Liver (tissue), 9 donors: ENCODE measurements around the gene ACRV1. TPM values are rescaled to one million over a fixed set of nuclear protein-coding genes. Genes with fewer than 3 reads are reported as not detected.

ENCODE experiments used
- DNase-seq: peaks from one replicate; pipeline ENCODE4 v3.0.0-alpha.2; 2017; ENCODE audit warnings: low spot score
- H3K27ac ChIP-seq, 2 donors: one replicate each; pipeline ENCODE4 v1.7.0; 2013; ENCODE audit warnings: inconsistent platforms in 2 of 2, low read length in 2 of 2, control low read depth in 1 of 2, low read depth in 1 of 2, mild to moderate bottlenecking in 1 of 2
- H3K27me3 ChIP-seq, 4 donors: one replicate each; pipeline versions ENCODE4 v1.6.1 to v1.7.0; 2013; ENCODE audit warnings: low read length in 3 of 4, inconsistent platforms in 1 of 4, mild to moderate bottlenecking in 1 of 4, moderate library complexity in 1 of 4; ENCODE audit not compliant: control insufficient read depth in 4 of 4, insufficient read depth in 4 of 4
- H3K36me3 ChIP-seq, 4 donors: one replicate each; pipeline versions ENCODE4 v1.6.1 to v1.7.0; 2013; ENCODE audit warnings: low read length in 3 of 4, mild to moderate bottlenecking in 3 of 4, low read depth in 1 of 4, moderate library complexity in 1 of 4; ENCODE audit not compliant: control insufficient read depth in 4 of 4, insufficient read depth in 3 of 4
- H3K4me1 ChIP-seq, 4 donors: one replicate each; pipeline versions ENCODE4 v1.6.1 to v1.7.0; 2013; ENCODE audit warnings: low read length in 3 of 4, mild to moderate bottlenecking in 3 of 4, moderate library complexity in 1 of 4; ENCODE audit not compliant: control insufficient read depth in 4 of 4, insufficient read depth in 4 of 4
- H3K4me3 ChIP-seq, 3 donors: one replicate each; pipeline versions ENCODE4 v1.6.1 to v1.7.0; 2013; ENCODE audit warnings: low read length in 3 of 3, control low read depth in 1 of 3, low read depth in 1 of 3, mild to moderate bottlenecking in 1 of 3
- H3K9ac ChIP-seq, 2 donors: one replicate each; pipeline ENCODE4 v1.7.0; 2013; ENCODE audit warnings: low read length in 2 of 2, mild to moderate bottlenecking in 2 of 2, moderate library complexity in 2 of 2, control low read depth in 1 of 2, low read depth in 1 of 2
- H3K9me3 ChIP-seq, 4 donors: one replicate each; pipeline versions ENCODE4 v1.6.1 to v1.7.0; 2013; ENCODE audit warnings: low read length in 3 of 4; ENCODE audit not compliant: control insufficient read depth in 4 of 4
- EGR1 ChIP-seq, 2 donors: IDR thresholded peaks; 2 replicates each; pipeline ENCODE4 v1.6.1; 2016 to 2018; ENCODE audit warnings: antibody characterized with exemption in 2 of 2, low read depth in 2 of 2
- FOXA1 ChIP-seq: IDR thresholded peaks from 2 replicates; pipeline ENCODE4 v1.6.1; 2016; ENCODE audit warnings: antibody characterized with exemption
- FOXA2 ChIP-seq: IDR thresholded peaks from 2 replicates; pipeline ENCODE4 v1.6.1; 2016; ENCODE audit warnings: antibody characterized with exemption
- GABPA ChIP-seq, 2 donors: IDR thresholded peaks in 1 of 2; conservative IDR thresholded peaks in 1 of 2; 2 replicates each; pipeline ENCODE4 v1.6.1; 2016; ENCODE audit warnings: antibody characterized with exemption in 2 of 2, mild to moderate bottlenecking in 1 of 2, moderate library complexity in 1 of 2
- HNF4A ChIP-seq, 2 donors: conservative IDR thresholded peaks; 2 replicates each; pipeline ENCODE4 v1.6.1; 2016; ENCODE audit warnings: antibody characterized with exemption in 2 of 2, mild to moderate bottlenecking in 2 of 2
- HNF4G ChIP-seq: IDR thresholded peaks from 2 replicates; pipeline ENCODE4 v1.6.1; 2016; ENCODE audit warnings: antibody characterized with exemption
- NR2F2 ChIP-seq: IDR thresholded peaks from 2 replicates; pipeline ENCODE4 v1.6.1; 2016; ENCODE audit warnings: antibody characterized with exemption
- RAD21 ChIP-seq, 2 donors: IDR thresholded peaks; 2 replicates each; pipeline ENCODE4 v1.6.1; 2016; ENCODE audit warnings: antibody characterized with exemption in 2 of 2, mild to moderate bottlenecking in 2 of 2
- RXRA ChIP-seq, 2 donors: IDR thresholded peaks; 2 replicates each; pipeline ENCODE4 v1.6.1; 2017 to 2018; ENCODE audit warnings: antibody characterized with exemption in 2 of 2, mild to moderate bottlenecking in 1 of 2
- SP1 ChIP-seq: IDR thresholded peaks from 2 replicates; pipeline ENCODE4 v1.6.1; 2018; ENCODE audit warnings: antibody characterized with exemption, mild to moderate bottlenecking
- YY1 ChIP-seq: IDR thresholded peaks from 2 replicates; pipeline ENCODE4 v1.6.1; 2016; ENCODE audit warnings: antibody characterized with exemption, mild to moderate bottlenecking
- WGBS: extraction: QIAGEN DNeasy Blood & Tissue Kit; methylation state at CpG from one replicate; pipeline ENCODE4 v1.1.7; 2013; 5-methylcytosine and 5-hydroxymethylcytosine counted together
- polyA plus RNA-seq, 2 donors: library from polyadenylated mRNA; stranded (reverse) in 1 of 2; unstranded in 1 of 2; fragments of 200-250 nt in 1 of 2; fragments of >200 nt in 1 of 2; fragmentation: Nextera tagmentation in 1 of 2; extraction: Ambion mirVana in 1 of 2; gene quantifications; one replicate each; pipeline versions ENCODE4 v1.2.1 to v1.2.3, GENCODE V29; 2013 to 2015
- total RNA-seq, 2 donors: library from RNA; depleted of rRNA; stranded (reverse); fragments of >200 nt; gene quantifications; one replicate each; pipeline ENCODE4 v1.2.3, GENCODE V29; 2014
- TF ChIP-seq, protein P1 (sequence below): IDR thresholded peaks from 2 replicates; pipeline ENCODE4 v1.6.1; 2016; ENCODE audit warnings: antibody characterized with exemption
- TF ChIP-seq, protein P2 (sequence below): IDR thresholded peaks from 2 replicates; pipeline ENCODE4 v1.6.1; 2016; ENCODE audit warnings: antibody characterized with exemption
- TF ChIP-seq, protein P3 (sequence below): IDR thresholded peaks from 2 replicates; pipeline ENCODE4 v1.6.1; 2016; ENCODE audit warnings: antibody characterized with exemption, mild to moderate bottlenecking
- TF ChIP-seq, protein P4 (sequence below): fragments of 150-350 bp; IDR thresholded peaks from 2 replicates; pipeline ENCODE4 v1.5.1; 2017; ENCODE audit warnings: improper control_type of control experiment, low read depth, low read length; ENCODE audit not compliant: missing input control
- donor health status: healthy.
- donor health status: healthy.
- donor health status: healthy.
- donor health status: healthy.
- donor health status: healthy.

Gene ACRV1
- total and polyA plus RNA-seq, 4 donors = not detected

DNA sequence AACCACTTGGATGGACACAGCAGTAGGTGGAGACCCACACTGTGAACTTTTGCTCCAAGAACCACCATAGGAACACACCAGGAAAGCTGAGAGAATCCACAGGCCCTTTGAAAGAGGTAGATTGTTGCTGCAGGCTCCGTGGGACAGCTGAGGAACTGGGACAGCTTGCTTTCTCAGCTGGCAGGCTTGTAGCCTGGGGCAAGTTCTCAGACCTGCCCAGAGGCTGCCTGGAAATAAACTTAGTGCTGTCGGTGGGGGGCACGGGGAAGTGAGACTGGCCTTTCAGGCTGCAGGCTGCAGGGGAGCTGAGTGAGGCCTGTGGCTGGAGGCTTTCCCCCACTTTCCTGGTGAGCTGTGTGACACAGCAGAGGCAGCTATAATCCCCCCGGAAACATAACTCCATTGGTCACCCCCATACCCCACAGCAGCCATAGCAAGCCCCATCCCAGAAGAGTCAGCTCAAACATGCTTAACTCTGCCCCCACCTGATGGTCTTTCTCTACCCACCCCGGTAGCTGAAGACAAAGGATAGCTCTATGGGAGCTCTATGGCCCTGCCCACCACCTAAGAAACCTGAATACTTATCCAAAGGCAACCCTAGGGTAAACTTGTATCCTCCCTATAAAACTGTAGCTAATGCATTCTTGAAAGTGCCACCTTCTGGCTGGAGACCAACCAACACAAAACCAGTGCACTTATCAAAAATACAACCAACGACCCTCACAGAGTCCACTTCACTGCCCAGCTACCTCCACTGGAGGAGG lies 21.4 kb upstream of the ACRV1 start:
- TF ChIP-seq YY1 (no peak), EGR1 (IDR thresholded peaks at IDR 0.05; ENCODE audit: low read depth in 2 of 2) (no peak), NR2F2 (no peak), RAD21 (IDR thresholded peaks at IDR 0.05) (no peak), RXRA (IDR thresholded peaks at IDR 0.05) (no peak), FOXA2 (no peak), HNF4G (no peak), GABPA (IDR thresholded peaks at IDR 0.05 in 1 of 2, conservative IDR thresholded peaks at IDR 0.05 in 1 of 2) (no peak), HNF4A (conservative IDR thresholded peaks at IDR 0.05) (no peak), FOXA1 (no peak), SP1 (no peak)
- TF ChIP-seq, protein P1, sequence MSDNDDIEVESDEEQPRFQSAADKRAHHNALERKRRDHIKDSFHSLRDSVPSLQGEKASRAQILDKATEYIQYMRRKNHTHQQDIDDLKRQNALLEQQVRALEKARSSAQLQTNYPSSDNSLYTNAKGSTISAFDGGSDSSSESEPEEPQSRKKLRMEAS = no peak
- TF ChIP-seq, protein P2, sequence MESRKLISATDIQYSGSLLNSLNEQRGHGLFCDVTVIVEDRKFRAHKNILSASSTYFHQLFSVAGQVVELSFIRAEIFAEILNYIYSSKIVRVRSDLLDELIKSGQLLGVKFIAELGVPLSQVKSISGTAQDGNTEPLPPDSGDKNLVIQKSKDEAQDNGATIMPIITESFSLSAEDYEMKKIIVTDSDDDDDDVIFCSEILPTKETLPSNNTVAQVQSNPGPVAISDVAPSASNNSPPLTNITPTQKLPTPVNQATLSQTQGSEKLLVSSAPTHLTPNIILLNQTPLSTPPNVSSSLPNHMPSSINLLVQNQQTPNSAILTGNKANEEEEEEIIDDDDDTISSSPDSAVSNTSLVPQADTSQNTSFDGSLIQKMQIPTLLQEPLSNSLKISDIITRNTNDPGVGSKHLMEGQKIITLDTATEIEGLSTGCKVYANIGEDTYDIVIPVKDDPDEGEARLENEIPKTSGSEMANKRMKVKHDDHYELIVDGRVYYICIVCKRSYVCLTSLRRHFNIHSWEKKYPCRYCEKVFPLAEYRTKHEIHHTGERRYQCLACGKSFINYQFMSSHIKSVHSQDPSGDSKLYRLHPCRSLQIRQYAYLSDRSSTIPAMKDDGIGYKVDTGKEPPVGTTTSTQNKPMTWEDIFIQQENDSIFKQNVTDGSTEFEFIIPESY = no peak
- TF ChIP-seq, protein P3, sequence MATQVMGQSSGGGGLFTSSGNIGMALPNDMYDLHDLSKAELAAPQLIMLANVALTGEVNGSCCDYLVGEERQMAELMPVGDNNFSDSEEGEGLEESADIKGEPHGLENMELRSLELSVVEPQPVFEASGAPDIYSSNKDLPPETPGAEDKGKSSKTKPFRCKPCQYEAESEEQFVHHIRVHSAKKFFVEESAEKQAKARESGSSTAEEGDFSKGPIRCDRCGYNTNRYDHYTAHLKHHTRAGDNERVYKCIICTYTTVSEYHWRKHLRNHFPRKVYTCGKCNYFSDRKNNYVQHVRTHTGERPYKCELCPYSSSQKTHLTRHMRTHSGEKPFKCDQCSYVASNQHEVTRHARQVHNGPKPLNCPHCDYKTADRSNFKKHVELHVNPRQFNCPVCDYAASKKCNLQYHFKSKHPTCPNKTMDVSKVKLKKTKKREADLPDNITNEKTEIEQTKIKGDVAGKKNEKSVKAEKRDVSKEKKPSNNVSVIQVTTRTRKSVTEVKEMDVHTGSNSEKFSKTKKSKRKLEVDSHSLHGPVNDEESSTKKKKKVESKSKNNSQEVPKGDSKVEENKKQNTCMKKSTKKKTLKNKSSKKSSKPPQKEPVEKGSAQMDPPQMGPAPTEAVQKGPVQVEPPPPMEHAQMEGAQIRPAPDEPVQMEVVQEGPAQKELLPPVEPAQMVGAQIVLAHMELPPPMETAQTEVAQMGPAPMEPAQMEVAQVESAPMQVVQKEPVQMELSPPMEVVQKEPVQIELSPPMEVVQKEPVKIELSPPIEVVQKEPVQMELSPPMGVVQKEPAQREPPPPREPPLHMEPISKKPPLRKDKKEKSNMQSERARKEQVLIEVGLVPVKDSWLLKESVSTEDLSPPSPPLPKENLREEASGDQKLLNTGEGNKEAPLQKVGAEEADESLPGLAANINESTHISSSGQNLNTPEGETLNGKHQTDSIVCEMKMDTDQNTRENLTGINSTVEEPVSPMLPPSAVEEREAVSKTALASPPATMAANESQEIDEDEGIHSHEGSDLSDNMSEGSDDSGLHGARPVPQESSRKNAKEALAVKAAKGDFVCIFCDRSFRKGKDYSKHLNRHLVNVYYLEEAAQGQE = no peak
- TF ChIP-seq, protein P4, sequence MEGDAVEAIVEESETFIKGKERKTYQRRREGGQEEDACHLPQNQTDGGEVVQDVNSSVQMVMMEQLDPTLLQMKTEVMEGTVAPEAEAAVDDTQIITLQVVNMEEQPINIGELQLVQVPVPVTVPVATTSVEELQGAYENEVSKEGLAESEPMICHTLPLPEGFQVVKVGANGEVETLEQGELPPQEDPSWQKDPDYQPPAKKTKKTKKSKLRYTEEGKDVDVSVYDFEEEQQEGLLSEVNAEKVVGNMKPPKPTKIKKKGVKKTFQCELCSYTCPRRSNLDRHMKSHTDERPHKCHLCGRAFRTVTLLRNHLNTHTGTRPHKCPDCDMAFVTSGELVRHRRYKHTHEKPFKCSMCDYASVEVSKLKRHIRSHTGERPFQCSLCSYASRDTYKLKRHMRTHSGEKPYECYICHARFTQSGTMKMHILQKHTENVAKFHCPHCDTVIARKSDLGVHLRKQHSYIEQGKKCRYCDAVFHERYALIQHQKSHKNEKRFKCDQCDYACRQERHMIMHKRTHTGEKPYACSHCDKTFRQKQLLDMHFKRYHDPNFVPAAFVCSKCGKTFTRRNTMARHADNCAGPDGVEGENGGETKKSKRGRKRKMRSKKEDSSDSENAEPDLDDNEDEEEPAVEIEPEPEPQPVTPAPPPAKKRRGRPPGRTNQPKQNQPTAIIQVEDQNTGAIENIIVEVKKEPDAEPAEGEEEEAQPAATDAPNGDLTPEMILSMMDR = no peak
- Histone ChIP-seq H3K4me1 (no peaks in the 10 kb centered on the region), H3K27ac (no peak overlapping the region), H3K9me3 (no peaks in the 10 kb centered on the region), H3K27me3 (peaks cover 0 to 3% (median 0%) of the 10 kb centered on the region in 4 donors), H3K9ac (no peak overlapping the region), H3K4me3 (no peak overlapping the region), H3K36me3 (no peaks in the 10 kb centered on the region)
- 42% methylated on average over 6 of the region's 6 CpGs for WGBS
- DNase-seq = no peak
